ENCODE results near the gene GPX2. TPM values are rescaled to one million over a fixed set of nuclear protein-coding genes. Genes with fewer than 3 reads are reported as not detected.

Gene GPX2
- polyA plus RNA-seq, 1 experiment = 1.3 TPM

- POLR2A ChIA-PET = no interaction called here
- DNase-seq (ENCODE audit: low read depth, low spot score) = no peak
- Histone ChIP-seq H3K27ac (ENCODE audit: low read depth, low read length) (no peak overlapping the region), H3K4me3 (ENCODE audit: low read depth, low read length) (no peak overlapping the region), H3K9me3 (ENCODE audit: control insufficient read depth, insufficient read depth, low read length) (no peaks in the 10 kb centered on the region; the same call in 1 of the 2 replicates), H3K27me3 (ENCODE audit: control insufficient read depth, insufficient read depth, low read length) (peaks cover 10% of the 10 kb centered on the region)
- no peak for TF ChIP-seq CTCF (IDR thresholded peaks at IDR 0.05; ENCODE audit: low read depth, low read length)
- CTCF ChIA-PET = interaction anchor here (0.8 to 1.3 kb wide), 2 partner anchors 83 to 150 kb away, joined by 4 read pairs; no protein-coding TSS in a partner anchor
These were observed 31.3 kb upstream of the GPX2 start for GRCh38 chr14:64973826-64974225.

- no peak for TF ChIP-seq CTCF (IDR thresholded peaks at IDR 0.05; ENCODE audit: low read depth, low read length)
- ChIA-PET POLR2A (no interaction called here), CTCF (no interaction called here)
- H3K4me3 ChIP-seq (ENCODE audit: low read depth, low read length) = no peak overlapping the region
- peaks cover 10% of the 10 kb centered on the region for H3K27me3 ChIP-seq (ENCODE audit: control insufficient read depth, insufficient read depth, low read length)
- DNase-seq (ENCODE audit: low read depth, low spot score) = no peak
- no peaks in the 10 kb centered on the region; the same call in 1 of the 2 replicates for H3K9me3 ChIP-seq (ENCODE audit: control insufficient read depth, insufficient read depth, low read length)
- no peak overlapping the region for H3K27ac ChIP-seq (ENCODE audit: low read depth, low read length)
These were observed 30.5 kb upstream of the GPX2 start for GRCh38 chr14:64973026-64973442.

- peaks cover 10% of the 10 kb centered on the region for H3K27me3 ChIP-seq (ENCODE audit: control insufficient read depth, insufficient read depth, low read length)
- ChIA-PET POLR2A (interaction anchor here (0.7 kb wide), 1 partner anchor 26 kb away, joined by 3 read pairs; no protein-coding TSS in a partner anchor), CTCF (interaction anchor here (0.6 to 0.7 kb wide), 4 partner anchors 8 to 1500 kb away, joined by 3 to 4 read pairs (median 4); no protein-coding TSS in a partner anchor)
- no peak for DNase-seq (ENCODE audit: low read depth, low spot score)
- no peak for TF ChIP-seq CTCF (IDR thresholded peaks at IDR 0.05; ENCODE audit: low read depth, low read length)
- peak within 1 kb of the TSS; percentile 74 for H3K4me3 ChIP-seq (ENCODE audit: low read depth, low read length)
- no peaks in the 10 kb centered on the region; the same call in 1 of the 2 replicates for H3K9me3 ChIP-seq (ENCODE audit: control insufficient read depth, insufficient read depth, low read length)
- H3K27ac ChIP-seq (ENCODE audit: low read depth, low read length) = no peak within 1 kb of the TSS
These were observed 29.6 kb upstream of the GPX2 start, which contains the start of gene RAB15 for GRCh38 chr14:64971943-64972791. RAB15 (minus strand) TSS chr14:64972336; CDS start chr14:64972076, 260 bp downstream.

- Histone ChIP-seq H3K27me3 (ENCODE audit: control insufficient read depth, insufficient read depth, low read length) (peaks cover 6% of the 10 kb centered on the region), H3K9me3 (ENCODE audit: control insufficient read depth, insufficient read depth, low read length) (no peaks in the 10 kb centered on the region; the same call in 1 of the 2 replicates), H3K27ac (ENCODE audit: low read depth, low read length) (no peak overlapping the region), H3K4me3 (ENCODE audit: low read depth, low read length) (peak overlapping the region; percentile 74)
- CTCF ChIA-PET = interaction anchor here (0.7 to 0.9 kb wide), 4 partner anchors 9 to 1500 kb away, joined by 3 to 4 read pairs (median 4); no protein-coding TSS in a partner anchor
- DNase-seq (ENCODE audit: low read depth, low spot score) = no peak
- no peak for TF ChIP-seq CTCF (IDR thresholded peaks at IDR 0.05; ENCODE audit: low read depth, low read length)
- POLR2A ChIA-PET = interaction anchor here (0.7 kb wide), 1 partner anchor 27 kb away, joined by 3 read pairs; no protein-coding TSS in a partner anchor
These were observed 29.0 kb upstream of the GPX2 start for GRCh38 chr14:64971491-64971942.
